Measurements from ENCODE around the gene ZNF74. TPM values are rescaled to one million over a fixed set of nuclear protein-coding genes. Genes with fewer than 3 reads are reported as not detected.
"Not testable (repeated sequence)": the region's sequence is repeated elsewhere in the genome, so short reads cannot be mapped to it uniquely, and the experiment has no call there.

The ZNF74 gene
- total RNA-seq, 1 experiment from 2014 or later: 8.1 TPM

- CTCF ChIA-PET: no interaction called here
- POLR2A ChIA-PET (ENCODE audit: unreplicated experiment): no interaction called here
- no peaks in the 10 kb centered on the region for H3K79me2 ChIP-seq (ENCODE audit: low read depth)
- intact Hi-C loops (cut with micrococcal nuclease; ENCODE audit: unreplicated experiment): no loop called here
- H3K4me1 ChIP-seq (replicated peaks; ENCODE audit: insufficient read depth): no peaks in the 10 kb centered on the region
- no peak overlapping the region for H2AFZ ChIP-seq
- BruUV-seq (replicated peaks): no TSS peak
- DNase-seq: no peak
- no peaks in the 10 kb centered on the region for H3K9me3 ChIP-seq (ENCODE audit: insufficient read depth, low read depth)
- TF ChIP-seq EZH2 (IDR thresholded peaks at IDR 0.05; ENCODE audit: low read depth) (no peak), CTCF (conservative IDR thresholded peaks at IDR 0.05) (no peak)
- no peak overlapping the region for H3K4me3 ChIP-seq
- no peaks in the 10 kb centered on the region for H3K9me2 ChIP-seq (ENCODE audit: insufficient read depth)
- H4K20me1 ChIP-seq (ENCODE audit: insufficient read depth): no peaks in the 10 kb centered on the region
- H3K36me3 ChIP-seq (ENCODE audit: low read depth): no peaks in the 10 kb centered on the region
- H3K4me2 ChIP-seq: no peak overlapping the region
- no peaks in the 10 kb centered on the region for H3F3A ChIP-seq (ENCODE audit: insufficient read depth, low read depth)
- no peak overlapping the region for H3K27ac ChIP-seq
- H3K27me3 ChIP-seq (ENCODE audit: insufficient read depth, low read depth): no peaks in the 10 kb centered on the region
Measured at GRCh38 chr22:20413217-20414058, 19.5 kb downstream of the ZNF74 start.

GRCh38 chr22:20414059-20414440 is 20.1 kb downstream of the ZNF74 start:
- H3K9me2 ChIP-seq (ENCODE audit: insufficient read depth): no peaks in the 10 kb centered on the region
- H3K79me2 ChIP-seq (ENCODE audit: low read depth): no peaks in the 10 kb centered on the region
- H3K36me3 ChIP-seq (ENCODE audit: low read depth): no peaks in the 10 kb centered on the region
- ChIA-PET POLR2A (ENCODE audit: unreplicated experiment) (no interaction called here), CTCF (no interaction called here)
- intact Hi-C loops (cut with micrococcal nuclease; ENCODE audit: unreplicated experiment): no loop called here
- no peak overlapping the region for H2AFZ ChIP-seq
- no TSS peak for BruUV-seq (replicated peaks)
- no peaks in the 10 kb centered on the region for H3K27me3 ChIP-seq (ENCODE audit: insufficient read depth, low read depth)
- H3K4me2 ChIP-seq: no peak overlapping the region
- no peaks in the 10 kb centered on the region for H3K9me3 ChIP-seq (ENCODE audit: insufficient read depth, low read depth)
- H3K4me1 ChIP-seq (replicated peaks; ENCODE audit: insufficient read depth): no peaks in the 10 kb centered on the region
- DNase-seq: no peak
- no peak for TF ChIP-seq EZH2 (IDR thresholded peaks at IDR 0.05; ENCODE audit: low read depth)
- TF ChIP-seq CTCF (conservative IDR thresholded peaks at IDR 0.05): no peak
- no peaks in the 10 kb centered on the region for H3F3A ChIP-seq (ENCODE audit: insufficient read depth, low read depth)
- H3K4me3 ChIP-seq: no peak overlapping the region
- no peaks in the 10 kb centered on the region for H4K20me1 ChIP-seq (ENCODE audit: insufficient read depth)
- H3K27ac ChIP-seq: no peak overlapping the region

GRCh38 chr22:20414450-20414849 is 20.5 kb downstream of the ZNF74 start:
- H3K4me2 ChIP-seq: no peak overlapping the region
- no peaks in the 10 kb centered on the region for H3K27me3 ChIP-seq (ENCODE audit: insufficient read depth, low read depth)
- no peak overlapping the region for H2AFZ ChIP-seq
- no peak overlapping the region for H3K27ac ChIP-seq
- intact Hi-C loops (cut with micrococcal nuclease; ENCODE audit: unreplicated experiment): no loop called here
- TF ChIP-seq EZH2 (IDR thresholded peaks at IDR 0.05; ENCODE audit: low read depth) (no peak), CTCF (conservative IDR thresholded peaks at IDR 0.05) (no peak)
- BruUV-seq (replicated peaks): no TSS peak
- no peaks in the 10 kb centered on the region for H3K9me2 ChIP-seq (ENCODE audit: insufficient read depth)
- no peaks in the 10 kb centered on the region for H3K4me1 ChIP-seq (replicated peaks; ENCODE audit: insufficient read depth)
- H3K36me3 ChIP-seq (ENCODE audit: low read depth): no peaks in the 10 kb centered on the region
- H3K79me2 ChIP-seq (ENCODE audit: low read depth): no peaks in the 10 kb centered on the region
- no peaks in the 10 kb centered on the region for H3F3A ChIP-seq (ENCODE audit: insufficient read depth, low read depth)
- H4K20me1 ChIP-seq (ENCODE audit: insufficient read depth): no peaks in the 10 kb centered on the region
- ChIA-PET CTCF (no interaction called here), POLR2A (ENCODE audit: unreplicated experiment) (no interaction called here)
- no peak for DNase-seq
- no peak overlapping the region for H3K4me3 ChIP-seq
- no peaks in the 10 kb centered on the region for H3K9me3 ChIP-seq (ENCODE audit: insufficient read depth, low read depth)

GRCh38 chr22:20415241-20415640 is 21.3 kb downstream of the ZNF74 start:
- not testable (repeated sequence) for H3F3A ChIP-seq (ENCODE audit: insufficient read depth, low read depth); H3K9me2 ChIP-seq (ENCODE audit: insufficient read depth)

GRCh38 chr22:20415699-20416098 is 21.7 kb downstream of the ZNF74 start:
- H3K27me3 ChIP-seq (ENCODE audit: insufficient read depth, low read depth); H2AFZ ChIP-seq; POLR2A ChIA-PET (ENCODE audit: unreplicated experiment); H3F3A ChIP-seq (ENCODE audit: insufficient read depth, low read depth); H3K79me2 ChIP-seq (ENCODE audit: low read depth); H3K27ac ChIP-seq; H3K4me1 ChIP-seq (replicated peaks; ENCODE audit: insufficient read depth); H3K4me2 ChIP-seq; H3K9me2 ChIP-seq (ENCODE audit: insufficient read depth); H3K36me3 ChIP-seq (ENCODE audit: low read depth); DNase-seq; CTCF ChIA-PET; H3K4me3 ChIP-seq; BruUV-seq (replicated peaks); H3K9me3 ChIP-seq (ENCODE audit: insufficient read depth, low read depth); H4K20me1 ChIP-seq (ENCODE audit: insufficient read depth): not testable (repeated sequence)
- intact Hi-C loops (cut with micrococcal nuclease; ENCODE audit: unreplicated experiment): loop anchor here (5.0 kb wide), 1 partner anchor 258 kb away; no protein-coding TSS in a partner anchor

More at GRCh38 chr22:20415241-20415640, 21.3 kb downstream of the ZNF74 start:
- H3K36me3 ChIP-seq (ENCODE audit: low read depth); DNase-seq; BruUV-seq (replicated peaks); H3K4me2 ChIP-seq; H3K79me2 ChIP-seq (ENCODE audit: low read depth); CTCF ChIA-PET; H4K20me1 ChIP-seq (ENCODE audit: insufficient read depth); H3K9me3 ChIP-seq (ENCODE audit: insufficient read depth, low read depth); H3K27me3 ChIP-seq (ENCODE audit: insufficient read depth, low read depth); H3K4me3 ChIP-seq; H3K4me1 ChIP-seq (replicated peaks; ENCODE audit: insufficient read depth); H2AFZ ChIP-seq; H3K27ac ChIP-seq; POLR2A ChIA-PET (ENCODE audit: unreplicated experiment): not testable (repeated sequence)
- intact Hi-C loops (cut with micrococcal nuclease; ENCODE audit: unreplicated experiment): loop anchor here (5.0 kb wide), 1 partner anchor 258 kb away; no protein-coding TSS in a partner anchor

All from PC-9 (cell line).